Keratinocyte (primary cell): ENCODE measurements around the gene PSD.

ENCODE experiments used
- CTCF ChIP-seq, 3 experiments: IDR thresholded peaks in 1 of 3; conservative IDR thresholded peaks in 1 of 3; optimal IDR thresholded peaks in 1 of 3; 2 replicates in 2 of 3; 3 replicates in 1 of 3; pipeline versions ENCODE3 to v1.5.1; 2011; ENCODE audit warnings: low read length in 3 of 3, mild to moderate bottlenecking in 3 of 3, moderate library complexity in 2 of 3, control low read depth in 1 of 3, inconsistent platforms in 1 of 3; ENCODE audit not compliant: insufficient read depth in 2 of 3; ENCODE audit errors: extremely low read depth in 1 of 3
- EZH2 ChIP-seq: IDR thresholded peaks from one replicate; pipeline ENCODE4 v1.6.1; 2012; ENCODE audit warnings: inconsistent platforms, mild to moderate bottlenecking, low read length, moderate library complexity

- peak in 1 of 3 experiments; percentile 18 for TF ChIP-seq CTCF (optimal IDR thresholded peaks at IDR 0.05 in 1 of 3, IDR thresholded peaks at IDR 0.05 in 1 of 3, conservative IDR thresholded peaks at IDR 0.05 in 1 of 3; ENCODE audit: extremely low read depth in 1 of 3, insufficient read depth in 2 of 3, low read length in 3 of 3)
- TF ChIP-seq EZH2 = no peak
Measured at GRCh38 chr10:102375250-102375649, 43.3 kb downstream of the PSD start.
